Liver (tissue), 3 donors: ENCODE results near the gene FBXO48.

ENCODE experiments used
- CTCF ChIP-seq: fragments of 150-350 bp; IDR thresholded peaks from 2 replicates; pipeline ENCODE4 v1.5.1; 2017; ENCODE audit warnings: improper control_type of control experiment, low read depth, low read length; ENCODE audit not compliant: missing input control
- EGR1 ChIP-seq, 2 donors: IDR thresholded peaks; 2 replicates each; pipeline ENCODE4 v1.6.1; 2016 to 2018; ENCODE audit warnings: antibody characterized with exemption in 2 of 2, low read depth in 2 of 2
- RAD21 ChIP-seq, 2 donors: IDR thresholded peaks; 2 replicates each; pipeline ENCODE4 v1.6.1; 2016; ENCODE audit warnings: antibody characterized with exemption in 2 of 2, mild to moderate bottlenecking in 2 of 2
- REST ChIP-seq: IDR thresholded peaks from 2 replicates; pipeline ENCODE4 v1.6.1; 2016; ENCODE audit warnings: antibody characterized with exemption, mild to moderate bottlenecking
- RXRA ChIP-seq, 2 donors: IDR thresholded peaks; 2 replicates each; pipeline ENCODE4 v1.6.1; 2017 to 2018; ENCODE audit warnings: antibody characterized with exemption in 2 of 2, mild to moderate bottlenecking in 1 of 2
- YY1 ChIP-seq: IDR thresholded peaks from 2 replicates; pipeline ENCODE4 v1.6.1; 2016; ENCODE audit warnings: antibody characterized with exemption, mild to moderate bottlenecking
- donor health status: healthy.
- donor health status: healthy.

GRCh38 chr2:68472796-68473414 lies 5.8 kb upstream of the FBXO48 start:
- TF ChIP-seq CTCF: no peak
- TF ChIP-seq YY1: no peak
- TF ChIP-seq RXRA (IDR thresholded peaks at IDR 0.05): no peak
- TF ChIP-seq RAD21 (IDR thresholded peaks at IDR 0.05): no peak
- TF ChIP-seq REST: no peak
- no peak for TF ChIP-seq EGR1 (IDR thresholded peaks at IDR 0.05; ENCODE audit: low read depth in 2 of 2)
